Smooth muscle cell (in vitro differentiated cells): Measurements from ENCODE around the gene CD80. TPM values are rescaled to one million over a fixed set of nuclear protein-coding genes. Genes with fewer than 3 reads are reported as not detected.

ENCODE experiments used
- DNase-seq: peaks from one replicate; lab custom pipeline; 2025; ENCODE audit not compliant: unreplicated experiment; lab: John Stamatoyannopoulos, UW
- H2AFZ ChIP-seq: fragments of 200-600 bp; sonication (generic); 2 replicates; pipeline ENCODE4 v1.6.0; 2016; ENCODE audit warnings: antibody characterized with exemption, low read depth, mild to moderate bottlenecking
- H3F3A ChIP-seq: fragments of 200-600 bp; sonication (generic); 2 replicates; pipeline ENCODE4 v1.6.0; 2017; ENCODE audit warnings: antibody characterized with exemption, low read depth
- H3K27ac ChIP-seq: fragments of 200-600 bp; sonication (generic); 2 replicates; pipeline ENCODE4 v1.5.1; 2016; ENCODE audit warnings: low read depth, mild to moderate bottlenecking
- H3K27me3 ChIP-seq: fragments of 200-600 bp; sonication (generic); 2 replicates; pipeline ENCODE4 v1.6.1; 2016; ENCODE audit warnings: low read depth, mild to moderate bottlenecking
- H3K36me3 ChIP-seq: fragments of 200-600 bp; sonication (generic); 2 replicates; pipeline ENCODE4 v1.5.1; 2016; ENCODE audit warnings: low read depth
- H3K4me1 ChIP-seq: fragments of 200-600 bp; sonication (generic); 2 replicates; pipeline ENCODE4 v1.5.1; 2016; ENCODE audit warnings: low read depth
- H3K4me2 ChIP-seq: fragments of 200-600 bp; sonication (generic); 2 replicates; pipeline ENCODE4 v1.6.0; 2016; ENCODE audit warnings: mild to moderate bottlenecking
- H3K4me3 ChIP-seq: fragments of 200-600 bp; sonication (generic); 2 replicates; pipeline ENCODE4 v1.5.1; 2016; ENCODE audit warnings: mild to moderate bottlenecking
- H3K79me2 ChIP-seq: fragments of 200-600 bp; sonication (generic); 2 replicates; pipeline ENCODE4 v1.6.0; 2016; ENCODE audit warnings: low read depth, mild to moderate bottlenecking
- H3K9ac ChIP-seq: fragments of 200-600 bp; sonication (generic); 2 replicates; pipeline ENCODE4 v1.6.0; 2016; ENCODE audit warnings: low read depth
- H3K9me3 ChIP-seq: fragments of 200-600 bp; sonication (generic); replicated peaks from 2 replicates; pipeline ENCODE4 v1.5.1; 2016; ENCODE audit warnings: low read depth
- H4K20me1 ChIP-seq: fragments of 200-600 bp; sonication (generic); 2 replicates; pipeline ENCODE4 v1.6.0; 2016; ENCODE audit warnings: low read depth
- CTCF ChIP-seq: fragments of 200-600 bp; sonication (generic); IDR thresholded peaks from 2 replicates; pipeline ENCODE4 v1.5.1; 2017; ENCODE audit warnings: borderline replicate concordance, mild to moderate bottlenecking, antibody characterized with exemption; ENCODE audit not compliant: insufficient read depth, poor library complexity, severe bottlenecking
- WGBS: methylation state at CpG from one replicate; pipeline ENCODE4 v1.1.7; 2016; ENCODE audit warnings: low lambda C conversion rate; 5-methylcytosine and 5-hydroxymethylcytosine counted together
- polyA plus RNA-seq: library from polyadenylated mRNA; unstranded; fragments of >200 nt; fragmentation: Nextera tagmentation; extraction: Ambion mirVana; gene quantifications from 2 replicates; pipeline ENCODE4 v1.2.1, GENCODE V29; 2016
- total RNA-seq: library from RNA; depleted of rRNA; stranded (reverse); fragments of >200 nt; gene quantifications from 2 replicates; pipeline ENCODE4 v1.2.3, GENCODE V29; 2014

CD80 gene
- total and polyA plus RNA-seq, 2 experiments from 2014 or later: not detected

- Histone ChIP-seq H3F3A (peaks cover 8% of the 10 kb centered on the region), H2AFZ (no peak overlapping the region), H4K20me1 (no peaks in the 10 kb centered on the region), H3K27ac (no peak overlapping the region), H3K4me1 (no peaks in the 10 kb centered on the region), H3K9me3 (no peaks in the 10 kb centered on the region), H3K9ac (no peak overlapping the region), H3K4me2 (no peak overlapping the region), H3K36me3 (no peaks in the 10 kb centered on the region), H3K27me3 (no peaks in the 10 kb centered on the region), H3K4me3 (no peak overlapping the region), H3K79me2 (no peaks in the 10 kb centered on the region)
- DNase-seq: no peak
- no peak for TF ChIP-seq CTCF
Observed at GRCh38 chr3:119575507-119575906, 16.1 kb upstream of the CD80 start.

- TF ChIP-seq CTCF: no peak
- H3F3A ChIP-seq: no peaks in the 10 kb centered on the region
- no peak overlapping the region for H3K27ac ChIP-seq
- 51% methylated on average over 5 of the region's 5 CpGs for WGBS
- H3K4me3 ChIP-seq: no peak overlapping the region
- H3K27me3 ChIP-seq: no peaks in the 10 kb centered on the region
- no peak for DNase-seq
- no peak overlapping the region for H3K9ac ChIP-seq
- H3K4me2 ChIP-seq: no peak overlapping the region
- H3K9me3 ChIP-seq: no peaks in the 10 kb centered on the region
- no peaks in the 10 kb centered on the region for H3K36me3 ChIP-seq
- H2AFZ ChIP-seq: no peak overlapping the region
- no peaks in the 10 kb centered on the region for H4K20me1 ChIP-seq
- no peaks in the 10 kb centered on the region for H3K79me2 ChIP-seq
- H3K4me1 ChIP-seq: no peaks in the 10 kb centered on the region
Observed at GRCh38 chr3:119571688-119572087, 12.3 kb upstream of the CD80 start.

DNA sequence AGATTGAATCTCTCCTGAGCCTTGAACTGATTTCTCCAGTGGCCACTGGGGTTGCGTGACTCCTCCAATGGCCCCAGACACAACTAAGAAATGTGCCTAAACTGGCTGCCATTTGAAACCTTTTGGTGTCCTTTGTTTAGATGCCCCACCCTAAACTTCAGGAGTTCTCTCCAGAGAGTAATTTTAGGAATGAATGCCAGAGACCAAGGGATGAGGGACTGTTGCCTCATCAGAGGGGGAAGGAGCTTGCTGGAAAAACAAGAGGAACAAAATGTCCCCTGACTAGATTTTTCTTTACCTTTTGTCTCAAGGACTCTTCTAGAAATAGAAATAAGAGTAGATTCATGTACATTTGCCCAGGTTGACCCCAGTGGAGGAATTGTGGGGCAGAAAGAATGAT lies 11.8 kb upstream of the CD80 start:
- no peak overlapping the region for H3K9ac ChIP-seq
- H4K20me1 ChIP-seq: no peaks in the 10 kb centered on the region
- TF ChIP-seq CTCF: no peak
- H3F3A ChIP-seq: no peaks in the 10 kb centered on the region
- no peak for DNase-seq
- H3K36me3 ChIP-seq: no peaks in the 10 kb centered on the region
- WGBS: 89% methylated on average over 1 of the region's 1 CpG
- H3K4me2 ChIP-seq: no peak overlapping the region
- no peaks in the 10 kb centered on the region for H3K27me3 ChIP-seq
- no peaks in the 10 kb centered on the region for H3K79me2 ChIP-seq
- no peak overlapping the region for H3K27ac ChIP-seq
- no peaks in the 10 kb centered on the region for H3K4me1 ChIP-seq
- H3K9me3 ChIP-seq: no peaks in the 10 kb centered on the region
- no peak overlapping the region for H3K4me3 ChIP-seq
- no peak overlapping the region for H2AFZ ChIP-seq

DNA sequence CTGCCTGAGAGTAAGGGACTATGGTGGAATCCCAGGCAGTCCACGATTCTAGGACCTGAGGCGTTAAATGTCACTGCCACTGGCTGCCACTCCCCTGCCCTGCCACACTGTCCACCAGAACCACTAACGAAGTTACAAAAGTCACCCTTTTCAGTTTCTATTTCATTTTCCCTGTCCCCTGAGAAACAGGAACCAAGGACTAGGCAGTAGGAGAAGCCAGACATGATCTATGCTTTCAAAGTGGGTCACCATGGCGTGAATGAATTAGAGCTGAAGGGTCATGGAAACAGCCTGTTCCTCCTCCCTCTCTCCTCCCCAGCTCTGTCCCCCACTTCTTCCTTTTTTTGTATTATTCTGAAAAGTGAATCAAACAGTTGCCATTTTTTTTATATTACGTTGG lies 10.8 kb upstream of the CD80 start:
- no peaks in the 10 kb centered on the region for H3K4me1 ChIP-seq
- 94% methylated on average over 5 of the region's 5 CpGs for WGBS
- H3K79me2 ChIP-seq: no peaks in the 10 kb centered on the region
- H3K27ac ChIP-seq: no peak overlapping the region
- H3K4me3 ChIP-seq: no peak overlapping the region
- H3K36me3 ChIP-seq: no peaks in the 10 kb centered on the region
- H3K9ac ChIP-seq: no peak overlapping the region
- H3K4me2 ChIP-seq: no peak overlapping the region
- H3K9me3 ChIP-seq: no peaks in the 10 kb centered on the region
- no peak for TF ChIP-seq CTCF
- H4K20me1 ChIP-seq: no peaks in the 10 kb centered on the region
- no peaks in the 10 kb centered on the region for H3K27me3 ChIP-seq
- no peak overlapping the region for H2AFZ ChIP-seq
- H3F3A ChIP-seq: no peaks in the 10 kb centered on the region
- no peak for DNase-seq
